GM12864 (cell line): ENCODE results near the gene CACNA1D.

Source experiments
- DNase-seq: peaks from one replicate; pipeline ENCODE4 v3.0.0-alpha.2; 2011; ENCODE audit warnings: low read depth
- H3K4me3 ChIP-seq: 2 replicates; pipeline ENCODE4 v1.5.1; 2011; ENCODE audit warnings: mild to moderate bottlenecking, low read depth, low read length, control low read depth
- CTCF ChIP-seq: IDR thresholded peaks from 2 replicates; pipeline ENCODE4 v1.5.1; 2011; ENCODE audit warnings: low read depth, mild to moderate bottlenecking, moderate library complexity, low read length, control low read depth, inconsistent platforms; ENCODE audit errors: missing control alignments

CACNA1D gene

GRCh38 chr3:53703630-53704362, 209.4 kb downstream of the CACNA1D start:
- DNase-seq = no peak
- H3K4me3 ChIP-seq = no peak overlapping the region
- no peak for TF ChIP-seq CTCF

GRCh38 chr3:53704363-53704725, 209.9 kb downstream of the CACNA1D start:
- no peak for TF ChIP-seq CTCF
- DNase-seq = no peak
- H3K4me3 ChIP-seq = no peak overlapping the region

- no peak overlapping the region for H3K4me3 ChIP-seq
- no peak for TF ChIP-seq CTCF
- no peak for DNase-seq
Observed at GRCh38 chr3:53705024-53705745, 210.8 kb downstream of the CACNA1D start.

GRCh38 chr3:53705774-53706173, 211.4 kb downstream of the CACNA1D start:
- H3K4me3 ChIP-seq = no peak overlapping the region
- no peak for TF ChIP-seq CTCF
- DNase-seq = no peak

GRCh38 chr3:53707222-53707621, 212.8 kb downstream of the CACNA1D start:
- H3K4me3 ChIP-seq = no peak overlapping the region
- no peak for DNase-seq
- no peak for TF ChIP-seq CTCF

GRCh38 chr3:53708001-53708621, 213.7 kb downstream of the CACNA1D start:
- TF ChIP-seq CTCF = no peak
- H3K4me3 ChIP-seq = no peak overlapping the region
- no peak for DNase-seq
